ENCODE data around the gene SLC44A5.

DNA sequence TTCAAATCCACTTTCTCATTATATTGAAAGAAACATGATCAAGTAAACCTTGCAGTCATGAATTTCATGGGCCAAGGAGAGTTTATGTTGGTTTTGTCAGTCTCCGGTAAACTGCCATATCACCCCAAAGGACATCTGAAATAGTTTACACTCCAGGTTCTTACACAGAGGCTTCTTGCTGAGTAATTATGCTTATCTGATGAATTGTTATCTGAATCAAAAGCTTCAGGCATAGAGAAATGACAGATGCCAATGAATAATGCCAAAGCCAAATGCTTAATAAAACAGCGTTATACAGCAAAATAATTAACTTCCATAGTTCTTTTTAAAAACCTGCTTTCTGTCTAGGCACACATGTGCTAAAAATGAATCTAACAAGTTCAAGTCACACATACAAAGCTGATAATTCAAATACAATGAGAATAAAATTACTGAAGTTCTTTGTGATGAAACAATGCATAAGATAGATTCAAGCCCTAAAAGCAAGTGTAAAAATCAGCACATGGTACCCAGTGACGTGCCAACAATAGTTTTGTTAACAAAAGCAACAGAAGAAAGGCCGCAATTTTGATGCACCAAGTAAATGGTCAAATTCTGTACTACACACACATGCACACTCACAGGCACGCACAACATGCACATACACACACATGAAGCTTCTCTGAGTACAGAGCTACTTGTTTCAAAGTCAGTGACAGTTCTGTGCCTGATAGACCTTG, 109.2 kb downstream of the SLC44A5 start:
- TF ChIP-seq, protein P1, sequence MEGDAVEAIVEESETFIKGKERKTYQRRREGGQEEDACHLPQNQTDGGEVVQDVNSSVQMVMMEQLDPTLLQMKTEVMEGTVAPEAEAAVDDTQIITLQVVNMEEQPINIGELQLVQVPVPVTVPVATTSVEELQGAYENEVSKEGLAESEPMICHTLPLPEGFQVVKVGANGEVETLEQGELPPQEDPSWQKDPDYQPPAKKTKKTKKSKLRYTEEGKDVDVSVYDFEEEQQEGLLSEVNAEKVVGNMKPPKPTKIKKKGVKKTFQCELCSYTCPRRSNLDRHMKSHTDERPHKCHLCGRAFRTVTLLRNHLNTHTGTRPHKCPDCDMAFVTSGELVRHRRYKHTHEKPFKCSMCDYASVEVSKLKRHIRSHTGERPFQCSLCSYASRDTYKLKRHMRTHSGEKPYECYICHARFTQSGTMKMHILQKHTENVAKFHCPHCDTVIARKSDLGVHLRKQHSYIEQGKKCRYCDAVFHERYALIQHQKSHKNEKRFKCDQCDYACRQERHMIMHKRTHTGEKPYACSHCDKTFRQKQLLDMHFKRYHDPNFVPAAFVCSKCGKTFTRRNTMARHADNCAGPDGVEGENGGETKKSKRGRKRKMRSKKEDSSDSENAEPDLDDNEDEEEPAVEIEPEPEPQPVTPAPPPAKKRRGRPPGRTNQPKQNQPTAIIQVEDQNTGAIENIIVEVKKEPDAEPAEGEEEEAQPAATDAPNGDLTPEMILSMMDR (conservative IDR thresholded peaks at IDR 0.05 in 1 of 2, IDR thresholded peaks at IDR 0.05 in 1 of 2; ENCODE audit: extremely low read depth in 1 of 2, insufficient read depth in 1 of 2, low read depth in 1 of 2, low read length in 2 of 2), result no peak
- TF ChIP-seq EZH2 (IDR thresholded peaks at IDR 0.05; ENCODE audit: borderline replicate concordance, low read length), result no peak

Measured in mammary epithelial cell (primary cell).